ENCODE measurements around the gene PCED1B. TPM values are rescaled to one million over a fixed set of nuclear protein-coding genes. Genes with fewer than 3 reads are reported as not detected.

PCED1B gene
- total RNA-seq, 1 donor from 2014 or later = 0.55 TPM

DNA sequence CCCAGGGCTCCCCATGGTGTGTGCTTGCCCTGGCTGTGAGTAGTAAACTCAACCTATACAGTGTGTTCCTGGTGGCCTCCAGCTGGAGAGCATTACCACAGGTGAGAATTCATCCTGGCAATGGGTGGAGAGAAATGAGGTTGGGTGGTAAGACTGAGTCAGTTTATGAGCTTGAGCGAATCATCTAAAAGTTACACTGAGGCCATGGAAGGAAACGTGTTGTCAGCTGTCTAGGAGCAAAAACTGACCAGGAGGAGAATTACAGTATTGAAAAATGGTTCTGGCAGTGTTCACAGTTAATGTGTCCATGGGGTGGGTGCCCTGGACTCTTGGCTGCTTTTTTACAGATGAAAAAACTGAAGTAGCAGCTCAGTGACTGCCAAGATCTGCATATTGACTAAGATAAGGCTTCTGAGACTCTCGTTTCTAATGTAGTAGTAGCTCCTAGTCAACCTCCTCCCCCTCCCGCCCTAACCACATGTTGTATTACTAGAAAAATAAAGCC lies 202.3 kb downstream of the PCED1B start:
- DNase-seq = no peak
- TF ChIP-seq, protein P1, sequence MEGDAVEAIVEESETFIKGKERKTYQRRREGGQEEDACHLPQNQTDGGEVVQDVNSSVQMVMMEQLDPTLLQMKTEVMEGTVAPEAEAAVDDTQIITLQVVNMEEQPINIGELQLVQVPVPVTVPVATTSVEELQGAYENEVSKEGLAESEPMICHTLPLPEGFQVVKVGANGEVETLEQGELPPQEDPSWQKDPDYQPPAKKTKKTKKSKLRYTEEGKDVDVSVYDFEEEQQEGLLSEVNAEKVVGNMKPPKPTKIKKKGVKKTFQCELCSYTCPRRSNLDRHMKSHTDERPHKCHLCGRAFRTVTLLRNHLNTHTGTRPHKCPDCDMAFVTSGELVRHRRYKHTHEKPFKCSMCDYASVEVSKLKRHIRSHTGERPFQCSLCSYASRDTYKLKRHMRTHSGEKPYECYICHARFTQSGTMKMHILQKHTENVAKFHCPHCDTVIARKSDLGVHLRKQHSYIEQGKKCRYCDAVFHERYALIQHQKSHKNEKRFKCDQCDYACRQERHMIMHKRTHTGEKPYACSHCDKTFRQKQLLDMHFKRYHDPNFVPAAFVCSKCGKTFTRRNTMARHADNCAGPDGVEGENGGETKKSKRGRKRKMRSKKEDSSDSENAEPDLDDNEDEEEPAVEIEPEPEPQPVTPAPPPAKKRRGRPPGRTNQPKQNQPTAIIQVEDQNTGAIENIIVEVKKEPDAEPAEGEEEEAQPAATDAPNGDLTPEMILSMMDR (IDR thresholded peaks at IDR 0.05; ENCODE audit: borderline replicate concordance) = no peak
- Histone ChIP-seq H3K4me3 (no peak overlapping the region), H3K27ac (replicated peaks) (peak overlapping the region; percentile 33), H3K9me3 (replicated peaks) (no peaks in the 10 kb centered on the region), H3K36me3 (no peaks in the 10 kb centered on the region), H3K27me3 (ENCODE audit: low read depth) (no peaks in the 10 kb centered on the region), H3K4me1 (peaks cover 15% of the 10 kb centered on the region)
- intact Hi-C loops (cut with micrococcal nuclease) = no loop called here

DNA sequence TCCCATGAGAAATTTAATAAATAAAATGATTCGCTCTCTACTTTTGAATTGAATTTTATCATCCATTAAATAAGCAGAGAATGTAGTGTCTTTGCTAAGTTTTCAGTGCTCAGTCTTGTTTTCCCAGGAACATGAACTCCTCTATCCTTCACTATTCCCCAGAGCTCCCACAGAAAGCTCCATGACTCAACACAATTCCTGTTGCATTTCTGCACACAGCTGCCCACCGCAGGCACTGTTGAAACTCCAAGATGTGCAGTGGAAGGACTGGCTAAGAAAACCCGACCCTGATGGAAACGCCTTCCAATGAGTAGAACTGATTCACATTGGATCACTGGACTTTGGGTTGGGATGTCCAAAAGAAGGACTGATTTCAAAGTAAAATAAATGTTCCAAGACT lies 202.8 kb downstream of the PCED1B start:
- Histone ChIP-seq H3K9me3 (replicated peaks) (no peaks in the 10 kb centered on the region), H3K27me3 (ENCODE audit: low read depth) (no peaks in the 10 kb centered on the region), H3K4me3 (no peak overlapping the region), H3K4me1 (peaks cover 10% of the 10 kb centered on the region), H3K27ac (replicated peaks) (peak overlapping the region; percentile 33), H3K36me3 (no peaks in the 10 kb centered on the region)
- TF ChIP-seq, protein P1 (IDR thresholded peaks at IDR 0.05; ENCODE audit: borderline replicate concordance) = no peak
- intact Hi-C loops (cut with micrococcal nuclease) = no loop called here
- DNase-seq = no peak

Small RNA genes lying within 50 kb of the gene (microRNA-seq; reads per million reads assigned to microRNA genes)
- gene MIR4698 = not detected

Other genes starting within 250 kb of the PCED1B start
- gene AMIGO2, start 338 bp downstream of the PCED1B start, total RNA-seq = 2.3 TPM

Measured in left ventricle myocardium inferior (tissue), 1 donor.